NCI-H1092 treated with DMSO at 0.1 percent for 48 hours (cell line): Measurements from ENCODE around the gene EVA1A.

Experiments used
- DNase-seq: peaks from one replicate; lab custom pipeline; 2025; lab: John Stamatoyannopoulos, UW

Gene EVA1A

GRCh38 chr2:75447176-75447575 lies 113.6 kb downstream of the EVA1A start:
- no peak for DNase-seq
